Activated CD4-positive, alpha-beta T cell treated with anti-CD3 and anti-CD28 coated beads, Interleukin-2, amount 10 ng/mL, durations not matched to agents 7 days and 5 days (primary cell): ENCODE measurements around the gene IRX3. TPM values are rescaled to one million over a fixed set of nuclear protein-coding genes. Genes with fewer than 3 reads are reported as not detected.
A peak's percentile ranks its signal among the peaks of the same experiment; 100 is the strongest.

ENCODE experiments used
- CTCF ChIA-PET: fragments of 350-600 bp; sonication (Branson Sonifier 250); formaldehyde crosslinking; loops from one replicate; lab custom pipeline; 2021; ENCODE audit warnings: antibody characterized with exemption; lab: Charles Lee
- POLR2A ChIA-PET: fragments of 350-600 bp; sonication (Branson Sonifier 250); formaldehyde crosslinking; loops from one replicate; lab custom pipeline; 2021; ENCODE audit warnings: antibody characterized with exemption; lab: Charles Lee
- DNase-seq: peaks from one replicate; pipeline ENCODE4 v3.0.0-alpha.2; 2020
- H3K27ac Mint-ChIP-seq: one replicate; pipeline ENCODE4 v1.8.0; 2021; ENCODE audit warnings: mild to moderate bottlenecking, moderate library complexity, mixed read lengths
- H3K27me3 Mint-ChIP-seq: one replicate; pipeline ENCODE4 v1.8.0; 2021; ENCODE audit warnings: mixed read lengths
- H3K36me3 Mint-ChIP-seq: one replicate; pipeline ENCODE4 v1.8.0; 2021; ENCODE audit warnings: low read depth, mixed read lengths
- H3K4me1 Mint-ChIP-seq: one replicate; pipeline ENCODE4 v1.8.0; 2021; ENCODE audit warnings: mixed read lengths
- H3K4me3 Mint-ChIP-seq: one replicate; pipeline ENCODE4 v1.8.0; 2021; ENCODE audit warnings: mild to moderate bottlenecking, moderate library complexity, mixed read lengths
- H3K9me3 Mint-ChIP-seq: one replicate; pipeline ENCODE4 v1.8.0; 2021; ENCODE audit warnings: mixed read lengths
- total RNA-seq, 2 experiments: library from RNA; stranded (reverse); gene quantifications; one replicate each; pipeline ENCODE4 v1.2.3, GENCODE V29; 2021

Gene IRX3
- not detected for total RNA-seq

GRCh38 chr16:54286366-54287130 is at the start of gene IRX3:
TSS of gene IRX3 (minus strand) at chr16:54286787. CDS start at chr16:54286050, 737 bp downstream.
- POLR2A ChIA-PET: no interaction called here
- Mint-ChIP-seq H3K27ac (peak within 1 kb of the TSS; percentile 73), H3K27me3 (peaks cover 76% of the 10 kb centered on the region)

DNA sequence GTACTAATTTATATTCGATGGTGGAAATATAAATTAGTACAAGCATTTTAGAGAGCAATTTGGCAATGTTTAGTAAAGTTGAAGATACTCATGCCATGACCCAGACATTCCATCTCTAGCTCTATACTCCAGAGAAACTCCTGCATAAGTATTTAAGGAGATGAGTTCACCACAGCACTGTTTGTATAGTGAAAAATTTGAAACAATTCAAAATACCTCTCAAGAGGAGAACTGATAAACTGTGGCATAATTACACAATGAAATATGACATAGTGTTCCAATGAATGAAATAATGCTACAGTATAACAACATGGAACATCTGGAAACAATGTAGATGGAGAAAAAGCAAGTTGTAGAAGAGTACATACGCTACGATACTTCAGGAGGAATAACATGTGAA is 48.6 kb upstream of the IRX3 start:
- peaks cover 8% of the 10 kb centered on the region for H3K27me3 Mint-ChIP-seq
- no peaks in the 10 kb centered on the region for H3K9me3 Mint-ChIP-seq
- CTCF ChIA-PET: no interaction called here
- DNase-seq: no peak
- no peak overlapping the region for H3K27ac Mint-ChIP-seq
- H3K4me1 Mint-ChIP-seq: no peaks in the 10 kb centered on the region
- no peak overlapping the region for H3K4me3 Mint-ChIP-seq
- H3K36me3 Mint-ChIP-seq: no peaks in the 10 kb centered on the region
- POLR2A ChIA-PET: no interaction called here

More at GRCh38 chr16:54286366-54287130, at the start of gene IRX3:
- H3K4me1 Mint-ChIP-seq: peaks cover 23% of the 10 kb centered on the region
- CTCF ChIA-PET: no interaction called here
- H3K4me3 Mint-ChIP-seq: peak within 1 kb of the TSS; percentile 66
- peaks cover 11% of the 10 kb centered on the region for H3K36me3 Mint-ChIP-seq
- no peaks in the 10 kb centered on the region for H3K9me3 Mint-ChIP-seq
- no peak for DNase-seq

DNA sequence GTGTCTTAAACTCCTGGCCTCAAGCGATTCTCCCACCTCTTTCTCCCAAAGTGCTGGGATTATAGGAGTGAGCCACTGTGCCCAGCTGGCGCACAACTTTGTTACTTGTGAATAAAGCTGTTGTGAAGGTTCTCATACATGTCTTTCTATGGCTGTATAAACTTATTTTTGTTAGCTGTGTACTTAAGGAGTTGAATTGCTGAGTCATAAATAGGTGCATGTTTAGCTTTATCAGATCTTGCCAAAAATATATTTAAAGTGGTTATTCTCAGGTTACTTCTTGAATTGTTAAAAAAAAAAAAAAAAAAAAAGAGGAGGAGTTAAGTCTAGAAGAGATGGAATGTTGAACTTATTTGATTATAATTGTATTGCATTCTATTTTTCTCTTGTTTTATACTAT is 47.6 kb upstream of the IRX3 start:
- H3K36me3 Mint-ChIP-seq: no peaks in the 10 kb centered on the region
- DNase-seq: no peak
- peaks cover 8% of the 10 kb centered on the region for H3K27me3 Mint-ChIP-seq
- no peak overlapping the region for H3K27ac Mint-ChIP-seq
- H3K9me3 Mint-ChIP-seq: no peaks in the 10 kb centered on the region
- H3K4me1 Mint-ChIP-seq: no peaks in the 10 kb centered on the region
- H3K4me3 Mint-ChIP-seq: no peak overlapping the region
- POLR2A ChIA-PET: no interaction called here
- CTCF ChIA-PET: no interaction called here

DNA sequence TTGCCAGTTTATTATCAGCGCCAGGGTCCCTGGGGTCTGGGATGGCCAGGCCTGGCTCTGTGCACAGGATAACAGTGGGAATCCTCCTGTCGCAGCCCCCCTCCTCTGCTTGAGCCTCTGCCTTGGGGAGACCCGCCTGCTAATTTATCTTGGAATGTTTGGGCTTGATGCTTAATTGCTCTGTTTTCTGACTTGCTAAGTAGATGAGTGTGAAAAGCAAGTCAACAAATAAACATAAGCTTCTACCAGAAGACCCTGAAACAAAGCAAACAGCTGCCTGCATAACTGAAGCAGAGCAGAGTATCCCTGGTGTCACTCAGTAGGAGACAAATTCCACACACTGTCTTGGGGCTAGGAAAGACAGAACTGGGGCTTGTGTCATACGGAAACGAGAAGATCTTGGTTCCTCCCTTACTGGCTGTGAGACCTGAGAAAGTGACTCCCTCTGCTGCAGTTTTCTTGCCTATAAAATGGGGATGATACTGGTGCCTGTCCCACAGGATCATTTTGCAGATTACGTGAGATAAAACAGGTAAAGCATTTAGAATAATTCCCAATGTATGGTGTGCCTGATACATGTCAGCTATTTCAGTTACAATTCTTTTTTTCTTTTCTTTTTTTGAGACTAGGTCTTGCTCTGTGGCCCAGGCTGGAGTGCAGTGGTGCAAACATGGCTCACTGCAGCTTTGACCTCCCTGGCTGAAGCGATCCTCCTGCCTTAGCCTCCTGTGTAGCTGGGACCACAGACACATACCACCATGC is 44.8 kb upstream of the IRX3 start:
- H3K4me1 Mint-ChIP-seq: no peaks in the 10 kb centered on the region
- ChIA-PET CTCF (interaction anchor here (1.1 to 1.5 kb wide), 2 partner anchors 12 to 14 kb away, joined by 3 read pairs; no protein-coding TSS in a partner anchor), POLR2A (no interaction called here)
- H3K9me3 Mint-ChIP-seq: no peaks in the 10 kb centered on the region
- no peak overlapping the region for H3K4me3 Mint-ChIP-seq
- H3K27ac Mint-ChIP-seq: no peak overlapping the region
- no peak for DNase-seq
- no peaks in the 10 kb centered on the region for H3K36me3 Mint-ChIP-seq
- H3K27me3 Mint-ChIP-seq: peaks cover 8% of the 10 kb centered on the region

DNA sequence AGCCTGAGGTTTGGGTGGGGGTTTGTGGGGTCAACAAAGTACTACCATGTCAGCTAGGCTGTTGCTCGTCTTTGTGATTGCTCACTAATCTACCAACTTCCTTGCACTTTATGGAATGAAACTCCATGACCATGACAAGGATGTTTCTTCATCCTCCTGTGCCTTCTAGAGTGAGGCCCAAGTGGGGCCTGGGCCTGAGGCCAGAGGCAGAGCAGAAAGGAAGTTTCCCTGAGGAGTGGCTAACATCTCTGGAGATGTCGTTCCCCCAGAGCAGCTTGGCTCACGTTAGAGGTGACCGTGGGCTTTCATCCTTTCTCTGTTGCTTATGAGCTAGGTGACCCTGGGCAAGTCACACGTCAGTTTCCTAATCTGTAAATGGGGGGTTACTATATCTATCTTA is 41.0 kb upstream of the IRX3 start:
- H3K4me1 Mint-ChIP-seq: no peaks in the 10 kb centered on the region
- no peak for DNase-seq
- H3K9me3 Mint-ChIP-seq: no peaks in the 10 kb centered on the region
- ChIA-PET CTCF (no interaction called here), POLR2A (no interaction called here)
- no peak overlapping the region for H3K27ac Mint-ChIP-seq
- peaks cover 2% of the 10 kb centered on the region for H3K27me3 Mint-ChIP-seq
- no peaks in the 10 kb centered on the region for H3K36me3 Mint-ChIP-seq
- H3K4me3 Mint-ChIP-seq: no peak overlapping the region

- ChIA-PET POLR2A (no interaction called here), CTCF (no interaction called here)
- DNase-seq: no peak
- Mint-ChIP-seq H3K4me1 (no peaks in the 10 kb centered on the region), H3K27me3 (peaks cover 1% of the 10 kb centered on the region), H3K27ac (no peak overlapping the region), H3K9me3 (no peaks in the 10 kb centered on the region), H3K4me3 (no peak overlapping the region), H3K36me3 (no peaks in the 10 kb centered on the region)
These were observed 39.7 kb upstream of the IRX3 start for GRCh38 chr16:54326266-54326662.

GRCh38 chr16:54325616-54326265 is 39.2 kb upstream of the IRX3 start:
- no peak for DNase-seq
- no peaks in the 10 kb centered on the region for H3K4me1 Mint-ChIP-seq
- no peaks in the 10 kb centered on the region for H3K27me3 Mint-ChIP-seq
- ChIA-PET CTCF (no interaction called here), POLR2A (no interaction called here)
- H3K27ac Mint-ChIP-seq: no peak overlapping the region
- no peak overlapping the region for H3K4me3 Mint-ChIP-seq
- no peaks in the 10 kb centered on the region for H3K36me3 Mint-ChIP-seq
- H3K9me3 Mint-ChIP-seq: no peaks in the 10 kb centered on the region

DNA sequence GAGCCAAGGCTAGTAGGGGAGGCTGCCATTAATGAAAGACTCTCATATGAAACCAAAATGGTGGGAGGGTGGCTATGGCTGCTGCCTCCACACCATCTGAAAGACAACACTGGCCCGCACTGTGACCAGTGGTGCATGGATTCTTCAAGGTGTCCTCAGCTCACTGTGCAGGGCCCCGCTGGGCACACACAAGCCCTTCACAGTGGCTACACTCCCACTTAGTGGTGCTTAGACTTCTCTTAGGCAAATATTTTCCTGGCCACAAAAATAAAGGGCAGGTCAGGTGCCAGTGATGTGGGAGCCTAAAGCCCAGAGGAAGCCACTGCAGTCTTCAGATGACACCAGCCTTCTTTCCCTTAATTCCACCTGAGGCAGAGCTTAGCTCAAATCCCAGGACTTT is 38.1 kb upstream of the IRX3 start:
- ChIA-PET CTCF (no interaction called here), POLR2A (no interaction called here)
- H3K27me3 Mint-ChIP-seq: no peaks in the 10 kb centered on the region
- no peak overlapping the region for H3K4me3 Mint-ChIP-seq
- no peaks in the 10 kb centered on the region for H3K4me1 Mint-ChIP-seq
- no peak overlapping the region for H3K27ac Mint-ChIP-seq
- H3K36me3 Mint-ChIP-seq: no peaks in the 10 kb centered on the region
- no peaks in the 10 kb centered on the region for H3K9me3 Mint-ChIP-seq
- DNase-seq: no peak

DNA sequence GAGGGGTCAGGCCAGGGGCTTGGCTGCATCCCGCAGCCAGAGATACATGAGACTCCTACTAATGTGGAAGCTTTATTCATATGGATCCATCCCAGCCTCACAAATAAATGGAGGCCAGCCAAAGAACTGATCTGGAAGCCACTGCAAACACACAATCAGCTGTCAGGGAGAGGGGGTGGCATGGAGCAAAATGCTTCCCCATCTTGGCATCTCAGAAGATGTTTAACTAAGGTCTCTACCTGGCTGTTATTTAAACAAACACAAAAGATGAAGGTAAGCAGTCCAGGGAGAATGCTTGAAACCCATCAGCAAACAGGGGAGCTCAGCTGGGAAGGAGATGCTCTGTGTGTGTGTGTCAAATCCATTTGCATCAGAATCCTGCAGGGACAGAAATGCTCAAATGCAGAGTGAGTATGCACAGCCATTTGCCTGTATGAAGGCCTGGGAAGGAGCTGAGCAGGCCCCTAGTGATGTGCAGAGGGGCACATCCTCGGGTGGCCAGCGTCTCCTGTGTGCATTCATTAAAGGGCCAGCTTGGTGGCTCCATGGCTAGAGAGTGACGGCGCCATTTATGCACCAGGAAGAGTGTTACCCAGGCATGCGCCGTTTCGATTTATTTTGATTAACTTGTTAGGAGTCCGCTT is 34.2 kb upstream of the IRX3 start:
- Mint-ChIP-seq H3K4me1 (no peaks in the 10 kb centered on the region), H3K4me3 (no peak overlapping the region), H3K27ac (no peak overlapping the region), H3K27me3 (no peaks in the 10 kb centered on the region), H3K36me3 (no peaks in the 10 kb centered on the region), H3K9me3 (no peaks in the 10 kb centered on the region)
- POLR2A ChIA-PET: no interaction called here
- DNase-seq: no peak
- CTCF ChIA-PET: no interaction called here

DNA sequence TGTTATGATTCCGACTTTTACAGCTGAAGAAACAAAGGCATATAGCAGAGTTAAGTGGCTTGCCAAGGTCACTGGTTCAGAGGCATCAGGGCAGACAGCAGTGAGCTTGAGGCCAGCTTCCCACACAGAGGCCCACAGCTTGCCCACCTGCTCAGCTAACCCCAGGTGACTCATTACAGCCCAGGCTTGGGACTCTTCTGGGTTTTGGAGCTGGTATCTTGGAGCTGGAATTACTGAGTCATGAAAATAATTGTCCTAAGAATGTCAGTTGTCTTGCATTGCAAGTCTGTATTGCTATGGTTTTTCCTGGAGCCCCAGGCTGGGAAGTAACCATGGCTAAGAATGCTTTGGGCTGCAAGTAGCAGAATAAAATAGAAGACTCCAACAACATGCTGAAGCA is 32.4 kb upstream of the IRX3 start:
- no peak overlapping the region for H3K4me3 Mint-ChIP-seq
- no peaks in the 10 kb centered on the region for H3K9me3 Mint-ChIP-seq
- CTCF ChIA-PET: no interaction called here
- no peaks in the 10 kb centered on the region for H3K4me1 Mint-ChIP-seq
- no peak overlapping the region for H3K27ac Mint-ChIP-seq
- no peaks in the 10 kb centered on the region for H3K27me3 Mint-ChIP-seq
- POLR2A ChIA-PET: interaction anchor here (0.5 kb wide), 1 partner anchor 95 kb away, joined by 3 read pairs; no protein-coding TSS in a partner anchor
- no peaks in the 10 kb centered on the region for H3K36me3 Mint-ChIP-seq
- no peak for DNase-seq

GRCh38 chr16:54317101-54317611 is 30.6 kb upstream of the IRX3 start:
- DNase-seq: no peak
- H3K4me3 Mint-ChIP-seq: no peak overlapping the region
- H3K4me1 Mint-ChIP-seq: no peaks in the 10 kb centered on the region
- no peak overlapping the region for H3K27ac Mint-ChIP-seq
- H3K36me3 Mint-ChIP-seq: no peaks in the 10 kb centered on the region
- no peaks in the 10 kb centered on the region for H3K27me3 Mint-ChIP-seq
- ChIA-PET POLR2A (no interaction called here), CTCF (no interaction called here)
- no peaks in the 10 kb centered on the region for H3K9me3 Mint-ChIP-seq

GRCh38 chr16:54316095-54316889 is 29.7 kb upstream of the IRX3 start:
- Mint-ChIP-seq H3K9me3 (no peaks in the 10 kb centered on the region), H3K4me3 (no peak overlapping the region), H3K4me1 (no peaks in the 10 kb centered on the region), H3K27ac (no peak overlapping the region), H3K27me3 (no peaks in the 10 kb centered on the region), H3K36me3 (no peaks in the 10 kb centered on the region)
- no peak for DNase-seq
- ChIA-PET POLR2A (no interaction called here), CTCF (no interaction called here)
